ENCODE data around the gene BUD13.
"Not testable (repeated sequence)": the region's sequence is repeated elsewhere in the genome, so short reads cannot be mapped to it uniquely, and the experiment has no call there.

The BUD13 gene

GRCh38 chr11:116772443-116773202, at the start of gene BUD13:
Gene BUD13, minus strand, starts transcription at chr11:116772987. Its CDS starts 23 bp downstream, at chr11:116772964.
- in situ Hi-C loops (cut with MboI; ENCODE audit: low sequenced_read_pairs), result no loop called here

GRCh38 chr11:116822575-116822974, 49.8 kb upstream of the BUD13 start:
- in situ Hi-C loops (cut with MboI; ENCODE audit: low sequenced_read_pairs), result no loop called here

- in situ Hi-C loops (cut with MboI; ENCODE audit: low sequenced_read_pairs), result no loop called here
These were observed 48.5 kb upstream of the BUD13 start for GRCh38 chr11:116821050-116821918.

- in situ Hi-C loops (cut with MboI; ENCODE audit: low sequenced_read_pairs), result no loop called here
These were observed 46.3 kb upstream of the BUD13 start for GRCh38 chr11:116819049-116819448.

- in situ Hi-C loops (cut with MboI; ENCODE audit: low sequenced_read_pairs), result no loop called here
These were observed 41.7 kb upstream of the BUD13 start for GRCh38 chr11:116814502-116814901.

- in situ Hi-C loops (cut with MboI; ENCODE audit: low sequenced_read_pairs), result no loop called here
These were observed 41.1 kb upstream of the BUD13 start for GRCh38 chr11:116813781-116814471.

- in situ Hi-C loops (cut with MboI; ENCODE audit: low sequenced_read_pairs), result no loop called here
These were observed 40.4 kb upstream of the BUD13 start for GRCh38 chr11:116813170-116813569.

GRCh38 chr11:116812109-116812508, 39.3 kb upstream of the BUD13 start:
- in situ Hi-C loops (cut with MboI; ENCODE audit: low sequenced_read_pairs), result no loop called here

- in situ Hi-C loops (cut with MboI; ENCODE audit: low sequenced_read_pairs), result no loop called here
These were observed 38.4 kb upstream of the BUD13 start for GRCh38 chr11:116811194-116811593.

- in situ Hi-C loops (cut with MboI; ENCODE audit: low sequenced_read_pairs), result no loop called here
These were observed 35.7 kb upstream of the BUD13 start for GRCh38 chr11:116808262-116809175.

GRCh38 chr11:116807601-116808261, 34.9 kb upstream of the BUD13 start:
- in situ Hi-C loops (cut with MboI; ENCODE audit: low sequenced_read_pairs), result no loop called here

GRCh38 chr11:116804001-116804400, 31.2 kb upstream of the BUD13 start:
- in situ Hi-C loops (cut with MboI; ENCODE audit: low sequenced_read_pairs), result no loop called here

GRCh38 chr11:116801662-116802061, 28.9 kb upstream of the BUD13 start:
- in situ Hi-C loops (cut with MboI; ENCODE audit: low sequenced_read_pairs), result not testable (repeated sequence)

GRCh38 chr11:116800610-116801009, 27.8 kb upstream of the BUD13 start:
- in situ Hi-C loops (cut with MboI; ENCODE audit: low sequenced_read_pairs), result no loop called here

- in situ Hi-C loops (cut with MboI; ENCODE audit: low sequenced_read_pairs), result no loop called here
These were observed 25.6 kb upstream of the BUD13 start for GRCh38 chr11:116798368-116798767.

- in situ Hi-C loops (cut with MboI; ENCODE audit: low sequenced_read_pairs), result no loop called here
These were observed 25.0 kb upstream of the BUD13 start for GRCh38 chr11:116797816-116798215.

- in situ Hi-C loops (cut with MboI; ENCODE audit: low sequenced_read_pairs), result no loop called here
These were observed 23.8 kb upstream of the BUD13 start for GRCh38 chr11:116796548-116796947.

- in situ Hi-C loops (cut with MboI; ENCODE audit: low sequenced_read_pairs), result no loop called here
These were observed 22.1 kb upstream of the BUD13 start for GRCh38 chr11:116794851-116795250.

- in situ Hi-C loops (cut with MboI; ENCODE audit: low sequenced_read_pairs), result no loop called here
These were observed 20.9 kb upstream of the BUD13 start for GRCh38 chr11:116793772-116794097.
